Activated CD8-positive, alpha-beta memory T cell treated with anti-CD3 and anti-CD28 coated beads for 1 hour (primary cell): ENCODE data around the gene CCDC167.

Source experiments
- DNase-seq, 2 donors: peaks; one replicate each; pipeline ENCODE4 v3.0.0-alpha.2; 2020; ENCODE audit warnings: low read depth in 1 of 2; ENCODE audit errors: extremely low read depth in 1 of 2

Gene CCDC167

GRCh38 chr6:37499433-37500293 lies at the start of gene CCDC167:
CCDC167 (minus strand) TSS chr6:37499893; CDS start chr6:37499863, 30 bp downstream.
- DNase-seq = peak; percentile 91 to 95

DNA sequence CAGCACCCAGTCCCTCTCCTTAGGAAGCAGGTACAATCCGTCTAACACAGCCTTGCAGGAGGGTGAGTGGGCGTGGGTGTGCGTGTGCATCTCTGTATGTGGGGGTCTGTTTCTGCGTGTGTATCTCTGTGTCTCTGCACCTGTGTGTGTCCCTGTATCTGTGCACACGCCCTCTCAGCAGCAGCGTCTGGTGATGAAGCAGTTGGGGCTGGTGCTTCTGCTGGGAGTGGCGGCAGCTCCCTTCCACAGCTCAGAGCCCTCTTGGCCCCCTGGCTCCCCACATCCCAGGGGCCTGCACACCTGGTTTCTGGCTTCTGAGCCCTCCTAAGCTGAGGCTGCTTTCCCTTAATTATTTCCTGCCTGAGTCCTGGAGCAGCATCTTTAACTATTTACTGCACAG lies 49.5 kb upstream of the CCDC167 start:
- no peak for DNase-seq

DNA sequence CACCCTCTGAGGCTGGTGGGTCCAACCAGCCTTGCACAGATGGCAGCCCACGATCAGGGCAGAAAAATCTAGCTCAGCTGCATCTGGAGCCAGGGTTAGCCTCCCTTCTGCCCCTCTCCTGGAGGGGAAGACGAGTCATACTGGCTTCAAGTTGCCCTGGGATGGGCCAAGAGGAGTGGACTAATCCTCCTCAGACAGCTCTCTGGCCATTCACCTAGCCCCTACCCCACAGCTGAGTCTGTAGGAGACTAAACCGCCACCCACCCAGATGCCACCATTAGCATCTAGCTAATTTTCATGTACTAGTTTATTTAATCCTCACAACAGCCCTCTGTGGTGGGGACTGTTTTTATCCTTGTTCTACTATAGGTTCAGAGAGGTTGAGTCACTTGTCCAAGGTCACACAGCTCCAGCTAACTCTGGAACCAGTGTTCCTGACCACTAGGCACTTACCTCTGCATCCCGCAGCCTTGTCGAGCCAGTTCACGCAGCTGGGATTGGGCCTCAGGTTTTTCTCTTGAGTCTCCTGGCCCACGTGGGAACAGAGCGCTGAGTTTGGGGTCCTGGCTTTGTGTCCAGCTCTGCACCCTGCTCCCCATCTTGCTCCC lies 48.5 kb upstream of the CCDC167 start:
- no peak for DNase-seq

DNA sequence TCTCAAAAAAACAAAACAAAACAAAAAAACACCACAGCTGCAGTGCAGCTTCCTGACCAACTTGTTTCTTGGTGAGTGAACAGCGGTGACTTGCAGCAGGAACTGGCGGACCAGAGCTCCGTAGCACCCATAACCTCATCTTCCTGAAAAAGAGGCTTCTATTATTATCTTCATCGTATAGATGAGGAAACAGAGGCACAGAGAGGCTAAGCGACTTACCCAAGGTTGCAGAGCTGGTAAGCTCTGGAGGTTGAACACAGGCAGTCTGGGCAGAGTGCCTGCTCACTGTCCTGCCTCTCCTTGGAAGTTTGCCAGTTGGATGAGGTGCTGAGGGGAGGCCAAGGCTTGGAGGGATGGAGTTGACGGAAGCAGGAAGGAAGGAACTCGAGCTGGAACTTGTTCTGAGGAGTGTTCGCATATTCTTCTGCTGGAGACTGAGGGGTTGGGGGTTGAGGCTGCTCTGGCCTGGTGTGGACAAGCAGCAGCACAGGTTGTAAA lies 47.9 kb upstream of the CCDC167 start:
- no peak for DNase-seq

DNA sequence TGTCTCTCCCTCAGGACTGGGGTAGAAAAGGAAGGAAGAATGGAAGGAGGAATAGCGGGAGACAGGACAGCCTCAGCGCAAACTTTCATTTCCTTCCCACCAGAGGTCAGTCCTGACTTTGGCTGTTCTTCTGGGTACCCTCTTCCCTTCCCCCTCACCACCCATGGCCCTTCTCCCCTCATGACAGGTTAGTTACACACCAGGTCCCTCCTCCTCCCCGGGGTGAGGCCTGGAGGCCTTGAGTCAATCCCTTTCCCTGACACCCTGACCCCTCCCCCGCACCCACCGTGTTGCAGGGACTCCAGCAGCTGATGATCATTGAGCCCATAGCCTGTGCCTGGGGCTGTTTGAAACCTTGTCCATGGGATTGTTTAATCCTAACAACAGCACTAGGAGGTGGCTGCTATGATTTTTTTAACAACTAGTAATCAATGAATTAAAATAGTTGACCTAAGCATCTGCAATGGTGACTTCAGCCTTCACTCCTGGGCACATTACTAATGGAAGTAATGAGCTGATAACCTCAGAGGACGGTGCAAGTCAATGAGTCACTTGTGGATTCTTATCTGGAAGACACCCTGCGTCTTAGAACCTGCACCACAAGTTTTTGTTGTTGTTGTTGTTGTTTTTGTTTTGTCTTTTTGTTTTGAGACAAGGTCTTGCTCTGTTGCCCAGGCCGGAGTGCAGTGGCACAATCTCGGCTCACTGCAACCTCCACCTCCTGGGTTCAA lies 46.6 kb upstream of the CCDC167 start:
- no peak for DNase-seq

GRCh38 chr6:37544530-37544929 lies 44.8 kb upstream of the CCDC167 start:
- DNase-seq = no peak

GRCh38 chr6:37543361-37543760 lies 43.7 kb upstream of the CCDC167 start:
- DNase-seq = no peak

DNA sequence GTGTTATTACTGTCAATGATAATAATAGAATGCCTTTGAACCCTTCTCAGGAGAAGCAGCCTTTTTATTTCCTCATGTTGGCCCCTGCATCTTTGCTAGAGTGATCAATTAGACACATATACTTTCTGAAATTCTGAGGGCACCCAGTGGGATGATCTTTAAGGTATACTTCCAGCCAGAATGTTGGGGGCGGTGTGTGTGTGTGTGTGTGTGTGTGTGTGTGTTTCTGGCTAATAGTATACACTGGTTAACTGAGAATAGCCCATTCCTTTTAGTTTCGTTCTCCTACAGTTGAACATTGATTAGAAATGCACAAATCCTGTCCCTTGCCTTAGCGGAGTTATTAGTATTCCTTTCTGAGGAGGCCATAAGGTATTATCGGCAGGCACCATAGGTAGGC lies 41.7 kb upstream of the CCDC167 start:
- DNase-seq = no peak

GRCh38 chr6:37540390-37540789 lies 40.7 kb upstream of the CCDC167 start:
- DNase-seq = no peak

DNA sequence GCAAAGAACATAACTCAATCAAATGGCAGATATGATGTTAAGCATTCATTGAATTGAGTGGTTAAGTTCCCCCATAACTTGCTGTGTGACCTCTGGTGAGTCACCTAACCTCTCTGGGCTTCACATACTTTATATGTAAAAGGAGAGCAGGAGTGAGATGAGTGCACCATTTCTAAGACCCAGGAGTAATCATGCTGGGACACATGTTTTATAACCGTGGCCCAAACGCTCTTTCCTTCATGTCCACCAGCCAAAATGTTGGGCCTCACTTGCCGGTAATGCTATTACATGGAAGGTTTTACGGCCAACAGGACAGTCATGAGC lies 40.3 kb upstream of the CCDC167 start:
- no peak for DNase-seq

DNA sequence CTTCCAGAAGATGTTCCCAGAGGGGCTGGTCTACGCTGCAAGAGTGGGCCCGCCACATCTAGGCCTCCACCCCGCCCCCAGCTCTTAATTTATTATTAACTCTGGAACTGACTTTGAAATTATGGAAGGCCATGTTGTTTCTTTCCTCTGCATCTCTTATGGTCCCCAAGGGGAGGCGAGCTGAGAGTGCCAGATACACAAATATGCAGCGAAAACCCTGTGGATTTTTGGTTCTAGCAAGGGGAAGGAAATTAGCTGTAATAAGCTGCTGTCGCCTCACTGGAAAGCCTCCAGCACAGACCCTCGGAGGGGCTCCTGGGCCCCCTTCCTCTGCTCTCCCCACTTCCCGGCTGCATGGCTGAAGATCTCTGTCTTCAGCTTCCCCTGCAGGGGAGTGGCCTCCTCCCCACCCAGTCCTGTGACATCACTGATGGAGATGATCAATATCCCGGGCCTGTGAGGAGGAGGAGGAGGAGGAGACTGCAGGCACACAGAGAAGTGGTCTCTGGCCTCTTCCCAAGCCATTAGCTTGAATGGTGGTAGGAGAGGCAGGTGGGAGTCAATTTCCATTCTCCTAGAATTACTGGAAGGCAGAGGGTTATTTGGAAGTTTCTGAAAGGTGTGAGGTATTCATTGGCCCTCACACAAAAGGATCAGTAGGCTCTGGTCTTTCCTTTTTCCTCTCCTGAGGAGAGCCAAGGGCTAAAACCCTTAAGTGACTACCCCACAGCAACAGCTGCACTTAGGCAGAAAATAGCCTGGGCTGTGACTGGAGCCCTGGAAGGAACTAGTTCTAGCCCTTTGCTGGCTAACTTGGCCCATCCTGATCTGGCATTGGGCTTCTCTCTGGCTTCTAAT lies 39.7 kb upstream of the CCDC167 start:
- DNase-seq = no peak

- DNase-seq = no peak
Measured at GRCh38 chr6:37538107-37538506, 38.4 kb upstream of the CCDC167 start.

DNA sequence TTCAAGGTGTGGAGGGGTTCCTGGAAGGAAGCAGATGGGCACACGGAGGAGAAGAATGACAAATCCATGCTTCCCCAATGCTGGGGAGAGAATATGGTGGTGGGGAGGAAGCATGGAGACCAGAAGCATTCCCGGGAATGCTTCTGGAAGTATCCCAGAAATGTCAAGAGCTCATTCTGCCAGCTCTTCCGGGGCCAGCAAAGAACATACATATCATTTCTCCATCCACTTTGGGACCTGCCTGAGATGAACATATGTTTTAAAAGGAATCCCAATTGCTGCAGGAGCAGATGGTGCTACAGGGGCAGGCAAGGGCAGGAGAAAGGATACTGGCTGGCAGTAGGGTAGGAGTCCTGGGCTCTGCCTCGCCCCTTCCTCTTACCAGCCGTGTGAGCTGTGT lies 37.9 kb upstream of the CCDC167 start:
- DNase-seq = no peak

GRCh38 chr6:37536491-37537190 lies 36.9 kb upstream of the CCDC167 start:
- no peak for DNase-seq

DNA sequence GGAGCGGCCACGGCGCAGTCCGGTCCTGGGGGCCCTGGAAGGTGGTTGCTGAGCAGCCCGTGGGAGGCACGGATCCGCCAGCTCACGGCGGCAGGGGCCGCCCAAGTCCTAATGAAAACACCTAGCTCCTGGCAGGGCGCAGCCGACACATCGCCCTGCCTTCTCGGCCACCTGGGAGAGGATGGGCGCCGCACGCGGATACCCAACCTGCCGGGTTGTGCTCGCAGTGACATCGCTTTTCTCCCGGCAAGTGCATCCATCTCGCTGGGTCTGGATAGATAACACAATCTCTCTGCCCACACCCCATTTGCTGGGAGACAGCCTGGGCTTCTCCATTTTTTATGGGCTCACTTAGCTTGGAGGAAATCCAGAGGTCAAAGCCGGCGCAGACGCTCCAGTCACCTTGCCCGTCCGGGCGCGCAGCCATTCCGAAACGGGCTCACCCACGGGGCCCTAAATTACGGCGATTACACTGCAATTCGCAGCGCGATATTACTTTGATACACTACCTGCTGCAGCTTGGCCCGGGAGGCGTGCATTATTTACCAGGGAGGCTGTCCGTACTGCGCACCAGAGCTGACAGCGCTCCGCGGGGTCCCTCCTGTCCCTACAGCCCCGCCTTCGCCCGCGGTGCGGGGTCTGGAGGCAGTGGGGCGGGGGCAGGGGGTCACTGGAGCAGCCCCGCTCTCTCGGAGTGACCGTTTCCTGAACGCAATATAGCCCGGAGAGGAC lies 36.2 kb upstream of the CCDC167 start:
- DNase-seq = no peak

DNA sequence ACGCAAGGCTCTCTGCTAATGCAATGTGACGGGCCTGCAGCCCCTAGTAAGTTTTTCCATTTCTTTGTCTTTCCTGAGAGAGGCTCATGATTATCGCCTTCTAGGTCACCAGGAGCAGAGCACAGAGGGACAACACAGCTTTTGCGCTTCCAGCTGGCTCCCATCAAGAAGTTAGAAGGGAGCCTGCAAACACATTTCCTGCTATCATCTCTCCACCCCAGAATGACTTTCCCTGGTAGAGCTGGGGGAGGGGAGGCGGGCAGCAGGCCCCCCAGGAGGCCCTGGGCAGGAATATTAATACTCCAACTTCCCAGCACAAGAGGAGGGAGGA lies 35.7 kb upstream of the CCDC167 start:
- no peak for DNase-seq

DNA sequence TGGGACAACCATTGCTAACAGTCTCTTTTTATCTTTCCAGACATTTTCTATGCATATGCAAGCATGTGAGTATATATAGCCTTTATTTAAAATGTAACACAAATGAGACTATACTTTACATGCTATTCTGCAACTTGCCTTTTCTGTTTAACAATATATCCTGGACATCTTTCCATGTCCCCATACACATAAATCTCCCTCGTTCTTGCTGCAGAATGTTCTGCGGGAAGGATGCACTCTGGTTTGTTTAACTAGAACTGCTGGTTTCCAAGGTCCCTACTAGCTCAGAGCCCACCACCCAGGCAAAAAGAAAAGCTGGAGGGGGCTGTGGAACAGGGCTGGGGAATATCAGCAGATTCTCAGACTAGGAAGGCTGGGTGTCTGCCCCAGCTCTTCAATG lies 35.2 kb upstream of the CCDC167 start:
- no peak for DNase-seq

- no peak for DNase-seq
Measured at GRCh38 chr6:37532122-37532521, 32.4 kb upstream of the CCDC167 start.

DNA sequence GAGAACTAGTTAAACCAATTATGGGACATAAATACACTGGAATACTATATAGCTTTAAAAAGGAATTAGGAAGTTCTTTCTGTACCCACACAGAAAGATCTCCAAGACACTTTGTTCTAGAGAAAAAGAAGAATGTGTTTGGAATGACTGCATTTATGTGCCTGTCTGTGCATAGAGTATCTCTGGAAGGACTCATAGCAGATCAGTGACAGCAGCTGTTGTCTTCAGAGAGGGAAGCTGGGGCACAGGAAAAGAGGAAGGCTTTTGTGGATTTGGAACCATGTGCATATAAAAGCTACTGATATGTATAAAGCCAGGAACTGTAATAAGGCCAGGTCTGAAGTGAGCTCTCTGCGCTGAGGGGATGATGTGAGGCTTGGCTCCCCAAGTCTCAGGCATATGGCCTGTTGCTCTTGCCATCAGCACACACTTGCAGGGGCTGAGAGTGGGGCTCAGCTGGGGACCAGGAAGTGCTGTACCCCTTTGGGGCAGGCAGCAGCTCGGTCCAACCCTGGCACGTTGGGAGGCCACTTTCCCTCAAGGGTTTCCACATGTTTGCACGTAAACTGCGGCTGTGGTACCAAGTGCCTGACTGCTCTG lies 31.8 kb upstream of the CCDC167 start:
- DNase-seq = no peak
